Keratinocyte (primary cell): ENCODE data around the gene TTLL13.

Experiments
- CTCF ChIP-seq, 3 experiments: IDR thresholded peaks in 1 of 3; conservative IDR thresholded peaks in 1 of 3; optimal IDR thresholded peaks in 1 of 3; 2 replicates in 2 of 3; 3 replicates in 1 of 3; pipeline versions ENCODE3 to v1.5.1; 2011; ENCODE audit warnings: low read length in 3 of 3, mild to moderate bottlenecking in 3 of 3, moderate library complexity in 2 of 3, control low read depth in 1 of 3, inconsistent platforms in 1 of 3; ENCODE audit not compliant: insufficient read depth in 2 of 3; ENCODE audit errors: extremely low read depth in 1 of 3
- EZH2 ChIP-seq: IDR thresholded peaks from one replicate; pipeline ENCODE4 v1.6.1; 2012; ENCODE audit warnings: inconsistent platforms, mild to moderate bottlenecking, low read length, moderate library complexity

- TF ChIP-seq EZH2 (no peak), CTCF (optimal IDR thresholded peaks at IDR 0.05 in 1 of 3, IDR thresholded peaks at IDR 0.05 in 1 of 3, conservative IDR thresholded peaks at IDR 0.05 in 1 of 3; ENCODE audit: extremely low read depth in 1 of 3, insufficient read depth in 2 of 3, low read length in 3 of 3) (no peak)
Observed at GRCh38 chr15:90301707-90302300, 52.4 kb downstream of the TTLL13 start.
